HG03175 (cell line): ENCODE measurements around the gene RALGAPA1.
"Not testable (repeated sequence)": the region's sequence is repeated elsewhere in the genome, so short reads cannot be mapped to it uniquely, and the experiment has no call there.

Source experiments
- ATAC-seq: cut with Tn5 transposase; IDR thresholded peaks from one replicate; pipeline ENCODE4 v1.9.1; 2021; ENCODE audit warnings: mild to moderate bottlenecking, moderate library complexity; ENCODE audit not compliant: unreplicated experiment

The RALGAPA1 gene

GRCh38 chr14:35822501-35822900, 13.4 kb upstream of the RALGAPA1 start:
- no peak for ATAC-seq

- ATAC-seq = no peak
Measured at GRCh38 chr14:35821564-35822411, 12.7 kb upstream of the RALGAPA1 start.

GRCh38 chr14:35819591-35820540, 10.8 kb upstream of the RALGAPA1 start:
- no peak for ATAC-seq

- ATAC-seq = no peak
Measured at GRCh38 chr14:35818346-35819115, 9.4 kb upstream of the RALGAPA1 start.

GRCh38 chr14:35814371-35815005, 5.4 kb upstream of the RALGAPA1 start:
- ATAC-seq = peak; percentile 74

GRCh38 chr14:35810963-35811362, 1.9 kb upstream of the RALGAPA1 start:
- no peak for ATAC-seq

GRCh38 chr14:35809597-35809996, 502 bp upstream of the RALGAPA1 start:
- no peak for ATAC-seq

GRCh38 chr14:35808076-35808637, 938 bp downstream of the RALGAPA1 start:
- no peak for ATAC-seq

GRCh38 chr14:35807131-35807961, 1.7 kb downstream of the RALGAPA1 start:
- no peak for ATAC-seq

- no peak for ATAC-seq
Measured at GRCh38 chr14:35806006-35806907, 2.8 kb downstream of the RALGAPA1 start.

- ATAC-seq = no peak
Measured at GRCh38 chr14:35797796-35798195, 11.3 kb downstream of the RALGAPA1 start.

GRCh38 chr14:35789651-35790050, 19.4 kb downstream of the RALGAPA1 start:
- no peak for ATAC-seq

- no peak for ATAC-seq
Measured at GRCh38 chr14:35786856-35787255, 22.2 kb downstream of the RALGAPA1 start.

- ATAC-seq = no peak
Measured at GRCh38 chr14:35783699-35784098, 25.4 kb downstream of the RALGAPA1 start.

- ATAC-seq = no peak
Measured at GRCh38 chr14:35779368-35779767, 29.7 kb downstream of the RALGAPA1 start.

- ATAC-seq = not testable (repeated sequence)
Measured at GRCh38 chr14:35777550-35777949, 31.5 kb downstream of the RALGAPA1 start.

GRCh38 chr14:35776823-35777222, 32.3 kb downstream of the RALGAPA1 start:
- ATAC-seq = no peak

GRCh38 chr14:35776085-35776484, 33.0 kb downstream of the RALGAPA1 start:
- ATAC-seq = not testable (repeated sequence)
